Fibroblast of villous mesenchyme (primary cell): ENCODE data around the gene SIL1. TPM values are rescaled to one million over a fixed set of nuclear protein-coding genes. Genes with fewer than 3 reads are reported as not detected.

Experiments
- DNase-seq: peaks from one replicate; pipeline ENCODE4 v3.0.0-alpha.2; 2010; ENCODE audit warnings: low read depth
- H3K4me3 ChIP-seq: 2 replicates; pipeline ENCODE4 v1.5.1; 2011; ENCODE audit warnings: low read depth, mild to moderate bottlenecking, low read length
- CTCF ChIP-seq: IDR thresholded peaks from 2 replicates; pipeline ENCODE4 v1.5.1; 2012; ENCODE audit warnings: low read depth, mild to moderate bottlenecking, low read length; ENCODE audit not compliant: insufficient read depth
- total RNA-seq: library from RNA; depleted of rRNA; stranded (reverse); fragments of >200 nt; gene quantifications from 2 replicates; pipeline ENCODE4 v1.2.3, GENCODE V29; 2012

Gene SIL1
- total RNA-seq, 1 donor, result 57.0 TPM

- no peak for DNase-seq
- TF ChIP-seq CTCF, result no peak
Measured at GRCh38 chr5:139027150-139027549, 171.0 kb downstream of the SIL1 start.

GRCh38 chr5:139025651-139026050 lies 172.5 kb downstream of the SIL1 start:
- no peak overlapping the region for H3K4me3 ChIP-seq
- no peak for TF ChIP-seq CTCF
- peak; percentile 43 for DNase-seq

More at GRCh38 chr5:139027150-139027549, 171.0 kb downstream of the SIL1 start:
- H3K4me3 ChIP-seq, result no peak overlapping the region

DNA sequence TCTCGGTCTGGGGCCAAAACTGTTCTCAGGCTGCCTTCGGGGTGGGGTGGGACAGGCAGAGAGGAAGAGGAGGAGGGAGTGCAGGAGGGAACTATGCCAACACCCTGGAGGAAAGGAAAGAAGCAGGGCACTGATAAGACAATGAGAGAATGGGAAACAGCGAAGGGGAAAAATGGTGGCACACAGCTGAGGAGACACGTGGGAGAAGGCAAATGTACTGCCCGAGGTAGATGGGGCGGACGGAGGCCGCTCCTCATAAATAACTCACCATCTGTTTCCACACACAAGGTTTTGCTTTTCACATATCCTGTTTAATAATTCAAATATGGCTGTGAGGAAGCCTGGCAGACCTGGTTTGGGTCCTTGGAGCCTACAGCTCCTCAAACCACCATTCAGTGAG lies 174.9 kb downstream of the SIL1 start:
- no peak for TF ChIP-seq CTCF
- no peak overlapping the region for H3K4me3 ChIP-seq
- no peak for DNase-seq

- DNase-seq, result no peak
- no peak overlapping the region for H3K4me3 ChIP-seq
- TF ChIP-seq CTCF, result no peak
Measured at GRCh38 chr5:139022528-139022927, 175.6 kb downstream of the SIL1 start.

GRCh38 chr5:139021346-139021745 lies 176.8 kb downstream of the SIL1 start:
- no peak overlapping the region for H3K4me3 ChIP-seq
- no peak for DNase-seq
- no peak for TF ChIP-seq CTCF

GRCh38 chr5:139019880-139020279 lies 178.3 kb downstream of the SIL1 start:
- DNase-seq, result peak; percentile 93
- TF ChIP-seq CTCF, result no peak

DNA sequence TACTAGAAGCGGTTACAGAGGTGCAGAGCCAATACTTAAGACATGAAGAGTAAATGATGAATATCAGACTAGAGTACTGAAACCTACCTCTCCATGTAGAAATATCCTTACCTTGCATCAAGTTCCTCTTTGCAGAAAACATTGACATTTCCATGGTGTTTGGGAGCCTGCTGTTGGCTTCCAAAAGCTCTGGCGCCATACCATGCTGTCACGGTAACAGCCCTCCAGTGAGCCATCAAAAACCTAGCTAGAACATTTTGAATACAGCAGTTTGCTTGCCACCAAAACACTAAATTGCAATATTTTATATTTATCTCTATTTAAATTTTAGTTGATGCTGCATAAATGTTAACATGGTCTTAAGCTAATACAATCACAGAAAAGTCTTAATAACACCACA lies 179.0 kb downstream of the SIL1 start:
- no peak for TF ChIP-seq CTCF
- no peak overlapping the region for H3K4me3 ChIP-seq
- no peak for DNase-seq

More at GRCh38 chr5:139019880-139020279, 178.3 kb downstream of the SIL1 start:
- H3K4me3 ChIP-seq, result no peak overlapping the region
